ENCODE results near the gene GFER.

GRCh38 chr16:1944612-1945199 is 39.3 kb upstream of the GFER start:
- TF ChIP-seq POLR2A (IDR thresholded peaks at IDR 0.05; ENCODE audit: low read length) (no peak), GATA1 (IDR thresholded peaks at IDR 0.05; ENCODE audit: low read depth, low read length) (no peak)
